Brain microvascular endothelial cell (primary cell): ENCODE results near the gene TMEM270.

Source experiments
- DNase-seq: peaks from one replicate; pipeline ENCODE4 v3.0.0-alpha.2; 2020
- H3K27ac ChIP-seq: fragments of 250-450 bp; sonication (Bioruptor Pico); 2 replicates; pipeline ENCODE4 v1.5.1; 2020; ENCODE audit warnings: mild to moderate bottlenecking, moderate library complexity
- H3K27me3 ChIP-seq: fragments of 250-450 bp; sonication (Bioruptor Pico); replicated peaks from 2 replicates; pipeline ENCODE4 v1.5.1; 2020; ENCODE audit warnings: mild to moderate bottlenecking
- H3K36me3 ChIP-seq: fragments of 250-450 bp; sonication (Bioruptor Pico); replicated peaks from 2 replicates; pipeline ENCODE4 v1.5.1; 2020; ENCODE audit warnings: mild to moderate bottlenecking
- H3K4me3 ChIP-seq: 2 replicates; pipeline ENCODE4 v1.5.1; 2011; ENCODE audit warnings: low read depth, mild to moderate bottlenecking, control low read depth, low read length, moderate library complexity
- in situ Hi-C: cut with HindIII; loops from 2 replicates; pipeline ENCODE4 v1.10.0; 2017; ENCODE audit warnings: low sequenced_read_pairs, low pct_ligation_motif_present
- TF ChIP-seq, protein P1 (sequence below): IDR thresholded peaks from 2 replicates; pipeline ENCODE4 v1.5.1; 2011; ENCODE audit warnings: low read depth, mild to moderate bottlenecking, moderate library complexity, low read length, control low read depth, inconsistent platforms; ENCODE audit errors: missing control alignments

The TMEM270 gene

GRCh38 chr7:73861305-73861704 is 346 bp downstream of the TMEM270 start:
- Histone ChIP-seq H3K4me3 (no peak overlapping the region), H3K36me3 (no peaks in the 10 kb centered on the region), H3K27ac (no peak overlapping the region), H3K27me3 (no peaks in the 10 kb centered on the region)
- in situ Hi-C loops, result loop anchor here (25.0 kb wide), 1 partner anchor 326 kb away; no protein-coding TSS in a partner anchor
- no peak for DNase-seq
- TF ChIP-seq, protein P1, sequence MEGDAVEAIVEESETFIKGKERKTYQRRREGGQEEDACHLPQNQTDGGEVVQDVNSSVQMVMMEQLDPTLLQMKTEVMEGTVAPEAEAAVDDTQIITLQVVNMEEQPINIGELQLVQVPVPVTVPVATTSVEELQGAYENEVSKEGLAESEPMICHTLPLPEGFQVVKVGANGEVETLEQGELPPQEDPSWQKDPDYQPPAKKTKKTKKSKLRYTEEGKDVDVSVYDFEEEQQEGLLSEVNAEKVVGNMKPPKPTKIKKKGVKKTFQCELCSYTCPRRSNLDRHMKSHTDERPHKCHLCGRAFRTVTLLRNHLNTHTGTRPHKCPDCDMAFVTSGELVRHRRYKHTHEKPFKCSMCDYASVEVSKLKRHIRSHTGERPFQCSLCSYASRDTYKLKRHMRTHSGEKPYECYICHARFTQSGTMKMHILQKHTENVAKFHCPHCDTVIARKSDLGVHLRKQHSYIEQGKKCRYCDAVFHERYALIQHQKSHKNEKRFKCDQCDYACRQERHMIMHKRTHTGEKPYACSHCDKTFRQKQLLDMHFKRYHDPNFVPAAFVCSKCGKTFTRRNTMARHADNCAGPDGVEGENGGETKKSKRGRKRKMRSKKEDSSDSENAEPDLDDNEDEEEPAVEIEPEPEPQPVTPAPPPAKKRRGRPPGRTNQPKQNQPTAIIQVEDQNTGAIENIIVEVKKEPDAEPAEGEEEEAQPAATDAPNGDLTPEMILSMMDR, result no peak

DNA sequence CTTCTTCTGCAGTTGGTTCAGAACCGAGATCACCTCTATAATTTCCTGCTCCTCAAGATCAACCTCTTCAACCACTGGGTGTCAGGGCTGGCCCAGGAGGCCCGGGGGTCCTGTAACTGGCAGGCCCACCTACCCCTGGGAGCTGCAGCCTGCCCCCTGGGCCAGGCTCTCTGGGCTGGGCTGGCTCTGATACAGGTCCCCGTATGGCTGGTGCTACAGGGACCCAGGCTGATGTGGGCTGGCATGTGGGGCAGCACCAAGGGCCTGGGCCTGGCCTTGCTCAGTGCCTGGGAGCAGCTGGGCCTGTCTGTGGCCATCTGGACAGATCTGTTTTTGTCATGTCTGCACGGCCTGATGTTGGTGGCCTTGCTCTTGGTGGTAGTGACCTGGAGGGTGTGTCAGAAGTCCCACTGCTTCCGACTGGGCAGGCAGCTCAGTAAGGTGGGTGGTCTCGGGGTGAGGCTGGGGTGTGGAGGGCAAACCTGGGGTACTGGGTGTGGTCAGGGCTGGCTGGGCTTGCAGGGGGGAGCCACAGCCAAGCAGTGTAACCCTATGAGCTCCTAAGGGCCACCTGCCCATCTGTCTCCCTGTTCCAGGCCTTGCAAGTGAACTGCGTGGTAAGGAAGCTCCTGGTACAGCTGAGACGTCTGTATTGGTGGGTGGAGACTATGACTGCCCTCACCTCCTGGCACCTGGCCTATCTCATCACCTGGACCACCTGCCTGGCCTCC is 4.2 kb downstream of the TMEM270 start:
- in situ Hi-C loops, result loop anchor here (25.0 kb wide), 1 partner anchor 322 kb away; no protein-coding TSS in a partner anchor
- Histone ChIP-seq H3K36me3 (no peaks in the 10 kb centered on the region), H3K27ac (no peak overlapping the region), H3K4me3 (no peak overlapping the region), H3K27me3 (no peaks in the 10 kb centered on the region)
- TF ChIP-seq, protein P1, result no peak
- no peak for DNase-seq

DNA sequence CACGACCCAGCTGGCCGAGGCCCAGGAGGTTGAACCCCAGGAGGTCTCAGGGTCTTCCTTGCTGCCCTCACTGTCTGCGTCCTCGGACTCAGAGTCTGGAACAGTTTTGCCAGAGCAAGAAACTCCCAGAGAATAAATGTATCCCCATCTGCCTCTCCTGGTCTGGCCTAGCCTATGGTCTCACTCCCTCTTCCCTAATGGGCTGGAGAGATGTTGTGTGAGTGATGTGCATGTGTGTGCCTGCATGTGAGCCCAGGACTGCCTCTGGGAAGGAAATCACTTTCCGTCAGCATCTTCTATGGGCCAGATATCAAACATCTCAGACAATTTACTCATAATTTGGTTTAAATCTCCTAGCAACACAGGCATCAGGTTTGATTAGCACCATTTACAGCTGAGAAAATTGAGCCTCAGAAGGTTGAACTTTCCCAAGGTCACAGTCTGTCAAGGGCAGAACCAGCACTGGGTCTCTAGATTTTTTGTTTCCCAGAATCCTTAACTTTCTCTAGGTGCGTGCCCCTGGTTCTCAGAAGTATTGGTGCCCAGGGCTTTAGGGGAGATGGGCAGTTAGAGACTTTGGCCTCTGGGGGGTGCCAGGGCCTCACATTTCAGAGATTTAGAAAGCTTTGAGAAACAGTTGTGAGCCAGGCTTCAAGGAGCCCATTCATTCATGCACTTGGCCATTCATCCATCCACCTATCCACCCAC is 4.9 kb downstream of the TMEM270 start:
- Histone ChIP-seq H3K27ac (no peak overlapping the region), H3K27me3 (no peaks in the 10 kb centered on the region), H3K4me3 (no peak overlapping the region), H3K36me3 (no peaks in the 10 kb centered on the region)
- peak; percentile 59 for DNase-seq
- in situ Hi-C loops, result loop anchor here (25.0 kb wide), 1 partner anchor 321 kb away; no protein-coding TSS in a partner anchor
- TF ChIP-seq, protein P1, result peak; percentile 82

GRCh38 chr7:73866446-73866767 is 5.4 kb downstream of the TMEM270 start:
- TF ChIP-seq, protein P1, result no peak
- Histone ChIP-seq H3K27me3 (no peaks in the 10 kb centered on the region), H3K27ac (no peak overlapping the region), H3K36me3 (no peaks in the 10 kb centered on the region), H3K4me3 (no peak overlapping the region)
- in situ Hi-C loops, result loop anchor here (25.0 kb wide), 1 partner anchor 321 kb away; no protein-coding TSS in a partner anchor
- no peak for DNase-seq

- Histone ChIP-seq H3K4me3 (no peak overlapping the region), H3K27me3 (no peaks in the 10 kb centered on the region), H3K27ac (no peak overlapping the region), H3K36me3 (no peaks in the 10 kb centered on the region)
- TF ChIP-seq, protein P1, result no peak
- in situ Hi-C loops, result loop anchor here (25.0 kb wide), 1 partner anchor 318 kb away; no protein-coding TSS in a partner anchor
- DNase-seq, result peak; percentile 37
Observed at GRCh38 chr7:73869011-73869798, 8.2 kb downstream of the TMEM270 start.
